HepG2 (cell line): Measurements from ENCODE around the gene CYSRT1. TPM values are rescaled to one million over a fixed set of nuclear protein-coding genes. Genes with fewer than 3 reads are reported as not detected.

Experiments
- ATAC-seq: fragments of 200-7000 bp; cut with Tn5 transposase; 3 replicates; pipeline ENCODE4 v1.9.1; 2020; ENCODE audit warnings: mild to moderate bottlenecking, moderate library complexity
- BruUV-seq: library from RNA; stranded (reverse); fragments of 400-500 nt; replicated peaks from 2 replicates; lab custom pipeline; 2021; lab: Mats Ljungman, UMichigan
- CTCF ChIA-PET: fragments of 300-600 bp; formaldehyde crosslinking; extraction: SDS; loops from one replicate; lab custom pipeline; 2021; ENCODE audit warnings: low total read pairs, inconsistent platforms, low intra/inter-chr PET ratio; lab: Yijun Ruan, JAX
- POLR2A ChIA-PET: fragments of 350-600 bp; sonication (Branson Sonifier 250); formaldehyde crosslinking; loops from one replicate; lab custom pipeline; 2020; ENCODE audit warnings: antibody characterized with exemption, inconsistent platforms; lab: Yijun Ruan, JAX
- DNase-seq: peaks from one replicate; pipeline ENCODE4 v3.0.0-alpha.2; 2015; ENCODE audit warnings: low spot score
- FAIRE-seq: peaks from 3 replicates; lab custom pipeline; 2011; peaks lifted over from hg19 to GRCh38; lab: Jason Lieb, UNC
- H2AFZ ChIP-seq: one replicate; pipeline ENCODE4 v1.6.1; 2011; ENCODE audit warnings: low read length, inconsistent platforms
- H3K27ac ChIP-seq: fragments of 300-600 bp; 3 replicates; pipeline ENCODE4 v1.8.0; 2011; ENCODE audit warnings: mixed run types, mild to moderate bottlenecking, mixed read lengths, low read length, inconsistent platforms; ENCODE audit not compliant: insufficient read depth; ENCODE audit errors: extremely low read length
- H3K27me3 ChIP-seq, 2 experiments: fragments of 200-600 bp in 1 of 2; 2 replicates in 1 of 2; 3 replicates in 1 of 2; pipeline versions ENCODE4 v1.6.0 to v1.8.0; 2011; ENCODE audit warnings: low read length in 2 of 2, mild to moderate bottlenecking in 2 of 2, moderate library complexity in 2 of 2, inconsistent platforms in 1 of 2; ENCODE audit not compliant: insufficient read depth in 2 of 2, control insufficient read depth in 1 of 2
- H3K36me3 ChIP-seq, 2 experiments: fragments of 200-600 bp in 1 of 2; replicated peaks in 1 of 2; 2 replicates in 1 of 2; 3 replicates in 1 of 2; pipeline versions ENCODE4 v1.5.1 to v1.8.0; 2011; ENCODE audit warnings: low read length in 2 of 2, inconsistent platforms in 1 of 2; ENCODE audit not compliant: insufficient read depth in 2 of 2, control insufficient read depth in 1 of 2
- H3K4me1 ChIP-seq: 2 replicates; pipeline ENCODE4 v1.5.1; 2012; ENCODE audit warnings: low read length, inconsistent platforms; ENCODE audit not compliant: insufficient read depth
- H3K4me2 ChIP-seq: 2 replicates; pipeline ENCODE4 v1.6.0; 2011; ENCODE audit warnings: low read depth, low read length, inconsistent platforms
- H3K4me3 ChIP-seq, 3 experiments: fragments of 200-600 bp in 1 of 3; sonication (generic), shearing (Covaris generic) in 1 of 3; replicated peaks in 1 of 3; 2 replicates each; pipeline ENCODE4 v1.5.1; 2011 to 2016; ENCODE audit warnings: low read length in 3 of 3, inconsistent platforms in 2 of 3, low read depth in 2 of 3, mild to moderate bottlenecking in 2 of 3, control low read depth in 1 of 3, mixed read lengths in 1 of 3; ENCODE audit not compliant: insufficient read depth in 1 of 3
- H3K79me2 ChIP-seq: one replicate; pipeline ENCODE4 v1.6.1; 2011; ENCODE audit warnings: low read length, inconsistent platforms; ENCODE audit not compliant: insufficient read depth
- H3K9ac ChIP-seq: 2 replicates; pipeline ENCODE4 v1.6.0; 2011; ENCODE audit warnings: mild to moderate bottlenecking, low read depth, low read length, inconsistent platforms; ENCODE audit not compliant: insufficient read depth
- H3K9me3 ChIP-seq: 2 replicates; pipeline ENCODE4 v1.5.1; 2012; ENCODE audit warnings: mild to moderate bottlenecking, low read length
- H4K20me1 ChIP-seq: 2 replicates; pipeline ENCODE4 v1.6.0; 2011; ENCODE audit warnings: inconsistent platforms, mild to moderate bottlenecking, low read length, moderate library complexity; ENCODE audit not compliant: insufficient read depth
- ARID2 ChIP-seq: sonication (generic); formaldehyde crosslinking; IDR thresholded peaks from 2 replicates; pipeline ENCODE4 v1.8.1; 2022; ENCODE audit warnings: mild to moderate bottlenecking, missing genetic modification reagents, borderline replicate concordance
- ARNTL ChIP-seq: sonication (generic); formaldehyde crosslinking; IDR thresholded peaks from 2 replicates; pipeline ENCODE4 v1.4.0; 2020; ENCODE audit warnings: mild to moderate bottlenecking, missing genetic modification reagents
- HNRNPUL1 ChIP-seq: fragments of 200-400 bp; formaldehyde crosslinking; IDR thresholded peaks from 2 replicates; pipeline ENCODE4 v1.6.1; 2017; ENCODE audit warnings: low read depth, mild to moderate bottlenecking, low read length, moderate library complexity
- HOMEZ ChIP-seq: IDR thresholded peaks from 2 replicates; pipeline ENCODE4 v1.6.1; 2016; ENCODE audit warnings: low read depth
- KLF11 ChIP-seq: IDR thresholded peaks from 2 replicates; pipeline ENCODE4 v1.6.1; 2016; ENCODE audit warnings: missing compliant biosample characterization
- NR2F6 ChIP-seq, 2 experiments: IDR thresholded peaks; 2 replicates each; pipeline ENCODE4 v1.6.1; 2016; ENCODE audit warnings: antibody characterized with exemption in 1 of 2, mild to moderate bottlenecking in 1 of 2
- PRDM15 ChIP-seq: sonication (generic); formaldehyde crosslinking; IDR thresholded peaks from 2 replicates; pipeline ENCODE4 v1.4.0; 2020; ENCODE audit warnings: missing genetic modification reagents
- RBFOX2 ChIP-seq: fragments of 200-400 bp; formaldehyde crosslinking; IDR thresholded peaks from 2 replicates; pipeline ENCODE4 v1.6.1; 2017; ENCODE audit warnings: low read depth, mild to moderate bottlenecking, low read length
- SALL2 ChIP-seq: sonication (generic); formaldehyde crosslinking; IDR thresholded peaks from 2 replicates; pipeline ENCODE4 v1.8.1; 2023; ENCODE audit warnings: mild to moderate bottlenecking, missing genetic modification reagents, inconsistent platforms
- SMYD3 ChIP-seq: sonication (generic); formaldehyde crosslinking; IDR thresholded peaks from 2 replicates; pipeline ENCODE4 v1.8.1; 2023; ENCODE audit warnings: mild to moderate bottlenecking, missing genetic modification reagents
- UBTF ChIP-seq: sonication (generic); formaldehyde crosslinking; IDR thresholded peaks from 2 replicates; pipeline ENCODE4 v1.4.0; 2020; ENCODE audit warnings: mild to moderate bottlenecking, missing genetic modification reagents
- YEATS4 ChIP-seq: sonication (generic); formaldehyde crosslinking; IDR thresholded peaks from 2 replicates; pipeline ENCODE4 v1.4.0; 2020; ENCODE audit warnings: missing genetic modification reagents, borderline replicate concordance
- ZNF225 ChIP-seq: sonication (generic); formaldehyde crosslinking; IDR thresholded peaks from 2 replicates; pipeline ENCODE4 v1.4.0; 2020; ENCODE audit warnings: mild to moderate bottlenecking, missing genetic modification reagents
- WGBS: methylation state at CpG from one replicate; pipeline ENCODE4 v1.1.6; 2017; ENCODE audit warnings: low lambda C conversion rate; 5-methylcytosine and 5-hydroxymethylcytosine counted together
- in situ Hi-C: cut with HindIII; loops from 2 replicates; pipeline ENCODE4 v1.10.0; 2017; ENCODE audit warnings: low pct_unique_long_range_greater_than_20kb; ENCODE audit not compliant: extremely low pct_ligation_motif_present
- intact Hi-C: fragments of 100-400 bp; cut with micrococcal nuclease; formaldehyde crosslinking; loops from one replicate; pipeline ENCODE4 v1.10.0; 2022; ENCODE audit not compliant: unreplicated experiment
- polyA plus RNA-seq, 8 experiments: library from polyadenylated mRNA; depleted of rRNA in 3 of 8; stranded (reverse) in 7 of 8; unstranded in 1 of 8; fragments of >200 nt; fragmentation: Illumina TruSeq in 4 of 8; extraction: Trizol in 4 of 8; gene quantifications; 2 replicates each; pipeline versions ENCODE4 v1.2.1 to v1.2.3, GENCODE V29; 2011 to 2016; ENCODE audit warnings: low read depth in 4 of 8, missing spikeins in 1 of 8, mixed read lengths in 1 of 8; ENCODE audit not compliant: insufficient read depth in 1 of 8
- total RNA-seq, 5 experiments: library from RNA; depleted of rRNA; stranded (reverse); fragments of >200 nt; fragmentation: Illumina TruSeq; extraction: Trizol; gene quantifications; 2 replicates each; pipeline ENCODE4 v1.2.3, GENCODE V29; 2016; ENCODE audit warnings: low read depth in 1 of 5

The CYSRT1 gene
- total and polyA plus RNA-seq, 2 of the 13 experiments (the other 11 are each of a cell fraction or from before 2014, with no cell fraction given): 1.5 to 2.1 TPM

- TF ChIP-seq HOMEZ (CRISPR knock-in tag): peak; percentile 34; the same call in 1 of the 2 replicates
- TF ChIP-seq HNRNPUL1: no peak
- 0 out of 2 replicates have a peak, but pooled peaks have one; percentile 36 for TF ChIP-seq SALL2 (CRISPR knock-in tag)
- TF ChIP-seq NR2F6 (IDR thresholded peaks at IDR 0.05): 0 out of 2 replicates have a peak, but pooled peaks have one; percentile 22
- no peak for TF ChIP-seq NR2F6 (CRISPR knock-in tag; IDR thresholded peaks at IDR 0.05)
Measured at GRCh38 chr9:137217276-137218211, 7.4 kb upstream of the CYSRT1 start (continued).

GRCh38 chr9:137218212-137218753 lies 6.7 kb upstream of the CYSRT1 start:
- Histone ChIP-seq H3K9me3 (no peaks in the 10 kb centered on the region), H3K27me3 (no peaks in the 10 kb centered on the region; a peak in 1 of 5 replicates), H4K20me1 (peaks cover 4% of the 10 kb centered on the region; the same call in 1 of the 2 replicates), H3K4me3 (peak overlapping the region; percentile 68 to 83 (median 77)), H2AFZ (no peak overlapping the region), H3K9ac (peak overlapping the region; percentile 77), H3K4me1 (peaks cover 34% of the 10 kb centered on the region), H3K79me2 (peaks cover 3% of the 10 kb centered on the region), H3K27ac (peak overlapping the region; percentile 84), H3K4me2 (peak overlapping the region; percentile 90), H3K36me3 (no peaks in the 10 kb centered on the region)
- ATAC-seq: peak; percentile 5
- ChIA-PET POLR2A (interaction anchor here (1.0 to 13.4 kb wide), 12 partner anchors 8 to 137 kb away, joined by 3 to 225 read pairs (median 8); partner anchors contain the start of genes ANAPC2, NDOR1, RNF224 and SSNA1), CTCF (no interaction called here)
- intact Hi-C loops: no loop called here
- BruUV-seq: no TSS peak
- FAIRE-seq: no peak
- DNase-seq: no peak
- WGBS: 47% methylated on average over 3 of the region's 30 CpGs
- in situ Hi-C loops: no loop called here
- TF ChIP-seq ARID2 (CRISPR knock-in tag): 0 out of 2 replicates have a peak, but pooled peaks have one; percentile 51
- peak; percentile 27; the same call in 1 of the 2 replicates for TF ChIP-seq KLF11 (CRISPR knock-in tag)
- TF ChIP-seq RBFOX2: peak; percentile 67
- no peak for TF ChIP-seq PRDM15 (CRISPR knock-in tag)
- TF ChIP-seq ZNF225: 0 out of 2 replicates have a peak, but pooled peaks have one; percentile 49
- 0 out of 2 replicates have a peak, but pooled peaks have one; percentile 17 for TF ChIP-seq YEATS4 (CRISPR knock-in tag)
- TF ChIP-seq UBTF (CRISPR knock-in tag): peak; percentile 58
- no peak for TF ChIP-seq SMYD3 (CRISPR knock-in tag)
- peak; percentile 14; the same call in 1 of the 2 replicates for TF ChIP-seq ARNTL (CRISPR knock-in tag)
